G401.6 (cell line): Measurements from ENCODE around the gene PHACTR3.
"Not testable (repeated sequence)": the region's sequence is repeated elsewhere in the genome, so short reads cannot be mapped to it uniquely, and the experiment has no call there.

ENCODE experiments used
- FAIRE-seq: peaks from 2 replicates; lab custom pipeline; 2012; peaks lifted over from hg19 to GRCh38; lab: Jason Lieb, UNC

The PHACTR3 gene

GRCh38 chr20:59831024-59831915 lies 226.9 kb downstream of the PHACTR3 start:
- no peak for FAIRE-seq

DNA sequence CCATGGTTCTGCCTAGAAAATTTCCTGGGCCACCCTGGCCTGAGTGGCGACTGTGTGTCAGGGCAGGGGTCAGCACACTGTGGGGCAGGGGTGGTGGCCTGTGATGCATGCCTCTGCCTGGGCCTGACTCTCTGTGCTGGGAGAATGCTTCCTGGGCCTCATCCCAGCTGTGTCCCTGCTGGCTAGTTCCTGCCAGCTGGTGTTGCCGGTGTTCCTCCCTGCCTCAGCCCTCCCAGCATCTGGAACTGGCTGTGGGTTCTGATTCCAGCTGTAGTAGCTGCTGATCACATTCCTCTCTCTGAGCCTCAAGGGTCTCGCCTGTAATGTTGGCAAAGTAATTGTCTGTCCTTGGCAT lies 227.6 kb downstream of the PHACTR3 start:
- FAIRE-seq, result no peak

DNA sequence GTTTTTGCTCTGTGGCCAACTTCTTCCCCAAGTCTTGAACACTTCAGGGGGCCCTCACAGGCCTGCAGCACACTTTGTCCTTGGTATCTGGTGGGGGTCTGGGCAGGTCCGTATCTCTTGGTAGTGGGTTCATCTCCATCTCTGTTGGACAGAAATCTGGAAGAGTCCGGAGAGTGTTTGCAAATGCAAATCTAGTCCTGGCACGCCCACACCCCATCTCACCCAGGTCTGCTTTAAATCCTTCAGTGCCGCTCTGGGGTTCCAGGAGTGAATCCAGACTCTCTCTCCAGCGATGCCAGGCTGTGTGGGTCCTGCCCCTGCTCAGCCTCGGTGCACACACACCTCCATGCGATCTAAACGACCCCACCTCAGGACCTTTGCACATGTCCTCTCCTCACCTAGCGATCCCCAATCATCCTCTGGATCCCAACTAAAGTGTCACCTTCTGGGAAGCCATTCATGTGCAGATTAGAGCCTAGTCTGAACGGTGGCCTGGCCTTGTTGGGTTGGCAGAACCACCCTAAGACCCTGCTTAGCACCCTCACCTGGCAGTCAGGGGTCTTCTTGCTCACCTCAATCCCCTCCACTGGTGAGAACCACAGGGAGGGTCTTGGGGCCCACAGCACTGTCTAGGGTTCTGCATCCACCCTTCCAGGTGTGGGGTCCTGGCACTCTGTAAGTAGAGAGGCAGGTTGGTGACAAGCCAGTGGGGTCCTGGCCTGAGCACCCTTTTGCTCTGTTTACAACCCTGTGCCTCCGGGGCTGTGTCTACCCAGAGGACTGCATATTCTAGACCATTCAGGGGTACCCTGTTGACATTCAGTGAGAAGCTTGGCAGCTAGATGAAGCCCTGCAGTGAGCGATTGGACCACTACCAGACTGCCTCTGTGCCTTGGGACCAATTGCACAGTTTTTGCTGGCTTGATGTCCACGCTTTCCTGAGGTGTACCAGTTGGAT lies 228.3 kb downstream of the PHACTR3 start:
- FAIRE-seq, result no peak

GRCh38 chr20:59835057-59835447 lies 230.7 kb downstream of the PHACTR3 start:
- FAIRE-seq, result no peak

DNA sequence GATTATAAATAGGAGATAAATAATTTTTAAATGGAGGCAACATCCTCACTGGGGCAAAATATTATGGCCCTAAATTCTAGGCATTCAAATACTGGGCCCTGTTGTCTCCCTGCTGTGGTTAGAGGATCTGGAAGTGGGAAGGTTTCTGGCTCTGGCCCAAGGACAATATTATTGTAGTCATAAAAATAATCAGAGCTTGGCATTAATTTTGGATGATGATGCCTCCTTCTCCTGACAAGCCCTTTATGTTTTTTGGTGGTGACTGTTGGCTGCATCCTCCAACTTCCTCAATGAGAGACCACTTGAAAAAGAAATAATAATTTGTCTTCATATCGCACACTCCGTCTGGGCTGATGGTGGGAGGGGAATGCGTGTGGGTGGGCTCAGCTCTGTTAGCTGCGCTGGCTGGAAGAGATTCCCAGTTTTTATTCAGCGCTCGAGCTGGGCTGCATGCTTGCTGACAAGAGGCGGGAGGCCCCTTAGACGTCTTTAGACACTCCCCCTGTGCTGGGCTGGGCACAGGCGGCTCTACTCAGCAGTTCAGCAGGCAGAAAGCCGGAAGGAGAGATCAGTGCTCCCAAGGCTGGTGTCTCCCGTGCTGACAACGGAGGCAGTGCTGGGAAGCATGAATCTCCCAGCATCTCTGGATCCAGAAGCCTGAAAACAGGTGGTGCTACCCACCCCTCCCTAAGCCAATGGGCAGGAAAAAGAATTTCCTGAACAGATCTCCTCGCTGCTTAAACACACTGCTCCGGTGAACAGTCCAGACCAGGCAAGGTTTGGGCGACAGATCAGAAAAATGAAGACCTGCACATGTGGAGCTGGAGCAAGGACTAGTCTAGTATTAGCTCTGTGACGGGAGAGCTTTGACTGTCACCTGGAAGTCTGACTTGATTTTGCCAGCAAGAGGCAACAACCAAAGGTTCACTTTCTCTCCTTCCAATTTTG lies 231.4 kb downstream of the PHACTR3 start:
- FAIRE-seq, result no peak

- FAIRE-seq, result no peak
Observed at GRCh38 chr20:59836767-59837166, 232.4 kb downstream of the PHACTR3 start.

GRCh38 chr20:59837623-59838394 lies 233.5 kb downstream of the PHACTR3 start:
- FAIRE-seq, result no peak

GRCh38 chr20:59839400-59839799 lies 235.1 kb downstream of the PHACTR3 start:
- no peak for FAIRE-seq

- FAIRE-seq, result no peak
Observed at GRCh38 chr20:59845472-59845871, 241.1 kb downstream of the PHACTR3 start.

DNA sequence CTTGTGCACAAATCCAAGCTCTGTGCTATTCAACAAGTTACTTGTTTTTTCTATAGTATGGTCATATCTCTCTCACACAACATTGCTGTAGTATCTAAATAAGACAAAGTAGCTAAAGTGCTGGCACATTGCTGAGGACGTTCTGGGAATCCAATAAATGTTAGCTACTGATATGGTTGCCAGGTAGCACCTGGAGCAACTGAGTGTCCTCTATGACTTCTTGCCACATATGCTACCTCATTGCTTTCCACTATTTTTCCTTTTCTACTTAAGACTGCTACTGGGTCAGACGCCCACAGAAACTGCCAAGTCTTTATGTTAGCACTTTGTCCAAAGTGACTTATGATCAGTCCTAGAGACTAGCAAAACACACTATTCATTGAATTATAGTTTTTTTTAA lies 243.8 kb downstream of the PHACTR3 start:
- no peak for FAIRE-seq

GRCh38 chr20:59850018-59850641 lies 245.8 kb downstream of the PHACTR3 start:
- FAIRE-seq, result peak; percentile 89

- not testable (repeated sequence) for FAIRE-seq
Observed at GRCh38 chr20:59856526-59856925, 252.2 kb downstream of the PHACTR3 start.

GRCh38 chr20:59856941-59857340 lies 252.6 kb downstream of the PHACTR3 start:
- not testable (repeated sequence) for FAIRE-seq

- FAIRE-seq, result no peak
Observed at GRCh38 chr20:59857966-59858365, 253.6 kb downstream of the PHACTR3 start.

DNA sequence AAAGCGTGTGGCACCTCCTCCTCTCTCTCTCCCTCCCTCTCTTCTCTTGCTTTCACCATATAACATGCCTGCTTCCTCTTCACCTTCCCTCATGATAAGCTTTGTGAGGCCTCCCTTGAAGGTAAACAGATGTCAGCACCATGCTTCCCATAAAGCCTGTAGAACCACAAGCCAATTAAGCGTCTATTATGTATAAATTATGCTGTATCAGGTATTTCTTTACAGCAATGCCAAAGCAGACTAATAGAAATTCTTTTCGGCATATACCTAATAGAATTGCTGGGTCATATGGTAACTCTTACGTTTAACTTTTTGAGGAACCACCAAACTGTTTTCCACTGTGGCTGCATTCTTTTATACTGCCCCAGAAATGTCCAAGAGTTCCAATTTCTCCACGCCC lies 254.1 kb downstream of the PHACTR3 start:
- FAIRE-seq, result no peak

- FAIRE-seq, result no peak
Observed at GRCh38 chr20:59861401-59861800, 257.1 kb downstream of the PHACTR3 start.

GRCh38 chr20:59863058-59863457 lies 258.7 kb downstream of the PHACTR3 start:
- no peak for FAIRE-seq

- FAIRE-seq, result no peak
Observed at GRCh38 chr20:59864726-59865125, 260.4 kb downstream of the PHACTR3 start.

DNA sequence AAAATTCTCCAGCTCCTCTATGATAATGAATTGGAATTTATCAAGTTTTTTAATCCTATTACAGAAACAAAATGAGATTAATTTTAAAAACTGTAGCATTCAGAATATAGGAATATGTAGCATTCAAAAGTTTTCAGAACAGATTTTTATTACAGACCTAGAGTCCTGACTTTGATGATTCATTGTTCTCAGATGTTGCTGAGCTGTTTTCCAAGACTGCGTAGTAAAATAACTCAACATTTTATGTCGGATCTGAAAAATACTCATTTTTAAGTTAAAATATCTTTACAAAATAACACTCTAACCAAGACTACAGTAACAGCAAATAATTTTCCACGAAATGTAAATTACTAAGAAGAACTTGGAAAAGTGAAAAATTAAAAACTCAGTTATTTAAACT lies 262.0 kb downstream of the PHACTR3 start:
- no peak for FAIRE-seq

- no peak for FAIRE-seq
Observed at GRCh38 chr20:59871096-59871495, 266.8 kb downstream of the PHACTR3 start.

DNA sequence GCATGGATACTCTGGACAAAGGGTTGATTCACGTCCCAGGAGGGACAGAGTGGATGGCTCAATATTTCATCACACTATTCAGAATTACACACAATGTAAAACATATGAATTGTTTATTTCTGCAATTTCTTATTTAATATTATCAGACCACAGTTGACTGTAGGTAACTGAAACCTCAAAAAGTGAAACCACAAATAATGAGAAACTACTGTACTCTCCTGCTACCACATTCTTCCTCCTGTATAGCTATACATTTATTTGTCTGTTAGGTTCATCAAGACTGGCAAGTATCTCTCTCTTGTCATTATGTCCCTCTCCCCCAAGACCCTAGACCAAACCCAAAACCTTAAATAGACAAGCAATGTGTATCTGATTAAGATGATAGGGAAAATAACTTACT lies 269.1 kb downstream of the PHACTR3 start:
- no peak for FAIRE-seq
